RCC 7860 (cell line): ENCODE measurements around the gene ZFR2.
"Not testable (repeated sequence)": the region's sequence is repeated elsewhere in the genome, so short reads cannot be mapped to it uniquely, and the experiment has no call there.

ENCODE experiments used
- DNase-seq: peaks from one replicate; pipeline ENCODE4 v3.0.0-alpha.2; 2015; ENCODE audit warnings: low spot score
- FAIRE-seq: peaks from 2 replicates; lab custom pipeline; 2012; peaks lifted over from hg19 to GRCh38; lab: Jason Lieb, UNC

The ZFR2 gene

DNA sequence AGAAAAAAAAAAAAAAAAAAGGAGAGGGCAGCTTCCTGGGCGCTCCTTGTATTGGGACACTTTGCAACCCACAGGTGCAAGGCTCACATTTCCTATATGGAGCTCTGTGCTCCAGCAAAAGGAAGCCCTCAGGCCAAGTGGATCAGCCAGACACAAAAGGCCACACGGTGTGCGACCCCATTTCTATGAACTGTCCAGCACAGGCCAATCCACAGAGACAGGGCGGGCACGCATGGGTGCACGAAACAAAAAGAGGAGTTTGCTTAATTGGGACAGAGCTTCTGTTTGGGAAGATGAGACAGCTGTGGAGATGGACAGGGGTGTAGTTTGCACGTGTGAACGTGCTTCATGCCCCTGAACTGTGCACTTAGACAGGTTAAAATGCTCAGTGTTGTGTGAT is 51.1 kb downstream of the ZFR2 start:
- FAIRE-seq = no peak
- DNase-seq = no peak

DNA sequence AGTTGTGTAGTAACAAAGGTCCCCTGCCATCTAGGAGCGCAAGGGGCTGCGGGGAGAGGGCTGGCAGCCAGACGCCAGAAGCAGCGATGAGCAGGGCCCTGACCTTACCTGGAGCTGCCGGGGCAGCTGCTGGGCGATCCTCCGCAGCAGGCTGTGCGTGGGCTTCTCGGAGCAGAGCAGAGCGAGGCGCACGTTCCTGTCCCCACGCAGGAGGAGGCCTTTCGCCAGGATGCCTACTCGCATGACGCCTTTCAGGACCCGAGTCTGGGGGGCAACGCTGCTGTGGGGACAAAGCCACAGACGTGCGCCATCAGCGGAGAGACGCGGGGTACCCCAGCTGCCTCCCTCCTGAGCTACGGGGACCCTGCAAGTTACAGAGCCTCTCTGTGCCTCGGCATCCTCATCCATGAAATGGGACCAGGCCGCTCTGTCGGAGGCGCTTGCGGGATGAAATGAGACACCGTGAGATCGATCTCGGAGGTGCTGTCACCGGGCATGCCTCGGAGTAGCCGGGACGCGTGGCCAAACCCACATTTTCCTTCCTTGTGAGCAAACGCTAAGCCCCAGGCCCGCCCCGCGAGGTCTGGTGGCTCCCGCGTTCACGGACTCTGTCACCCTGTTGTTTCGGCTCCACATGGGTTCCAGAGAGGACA is 52.1 kb downstream of the ZFR2 start:
- DNase-seq = no peak

DNA sequence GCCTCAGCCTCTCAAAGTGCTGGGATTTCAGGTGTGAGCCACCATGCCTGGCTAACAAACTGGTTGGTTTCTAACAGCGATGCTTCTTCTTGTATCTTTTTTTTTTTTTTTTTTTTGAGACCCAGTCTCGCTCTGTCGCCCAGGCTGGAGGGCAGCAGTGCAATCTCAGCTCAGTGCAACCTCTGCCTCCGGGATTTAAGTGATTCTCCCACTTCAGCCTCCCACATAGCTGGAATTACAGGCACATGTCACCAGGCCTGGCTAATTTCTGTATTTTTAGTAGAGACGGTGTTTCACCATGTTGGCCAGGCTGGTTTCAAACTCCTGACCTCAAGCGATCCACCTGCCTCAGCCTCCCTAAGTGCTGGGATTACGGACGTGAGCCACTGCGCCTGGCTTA is 52.7 kb downstream of the ZFR2 start:
- not testable (repeated sequence) for FAIRE-seq, DNase-seq

More for the DNA sequence above, 52.1 kb downstream of the ZFR2 start:
- no peak for FAIRE-seq

DNA sequence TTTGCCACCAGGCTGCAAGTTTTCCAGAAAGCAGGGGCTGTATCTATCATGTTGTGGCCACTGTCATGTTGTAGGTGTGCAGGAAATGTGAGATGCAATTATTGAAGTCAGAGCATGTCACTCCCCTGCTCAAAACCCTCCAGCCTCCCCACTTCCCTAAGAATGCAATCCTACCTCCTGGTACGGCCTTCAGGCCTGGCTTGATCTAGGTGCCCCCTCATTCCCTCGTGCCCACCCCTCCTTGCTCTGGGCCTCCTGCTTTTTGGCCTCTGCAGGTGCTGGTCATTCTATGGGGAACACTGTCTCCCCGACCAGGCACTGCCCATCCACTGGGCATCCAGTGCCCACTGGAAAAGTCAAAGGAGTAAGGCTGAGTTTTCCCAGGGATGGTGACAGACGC is 54.2 kb downstream of the ZFR2 start:
- DNase-seq = no peak
- FAIRE-seq = no peak

DNA sequence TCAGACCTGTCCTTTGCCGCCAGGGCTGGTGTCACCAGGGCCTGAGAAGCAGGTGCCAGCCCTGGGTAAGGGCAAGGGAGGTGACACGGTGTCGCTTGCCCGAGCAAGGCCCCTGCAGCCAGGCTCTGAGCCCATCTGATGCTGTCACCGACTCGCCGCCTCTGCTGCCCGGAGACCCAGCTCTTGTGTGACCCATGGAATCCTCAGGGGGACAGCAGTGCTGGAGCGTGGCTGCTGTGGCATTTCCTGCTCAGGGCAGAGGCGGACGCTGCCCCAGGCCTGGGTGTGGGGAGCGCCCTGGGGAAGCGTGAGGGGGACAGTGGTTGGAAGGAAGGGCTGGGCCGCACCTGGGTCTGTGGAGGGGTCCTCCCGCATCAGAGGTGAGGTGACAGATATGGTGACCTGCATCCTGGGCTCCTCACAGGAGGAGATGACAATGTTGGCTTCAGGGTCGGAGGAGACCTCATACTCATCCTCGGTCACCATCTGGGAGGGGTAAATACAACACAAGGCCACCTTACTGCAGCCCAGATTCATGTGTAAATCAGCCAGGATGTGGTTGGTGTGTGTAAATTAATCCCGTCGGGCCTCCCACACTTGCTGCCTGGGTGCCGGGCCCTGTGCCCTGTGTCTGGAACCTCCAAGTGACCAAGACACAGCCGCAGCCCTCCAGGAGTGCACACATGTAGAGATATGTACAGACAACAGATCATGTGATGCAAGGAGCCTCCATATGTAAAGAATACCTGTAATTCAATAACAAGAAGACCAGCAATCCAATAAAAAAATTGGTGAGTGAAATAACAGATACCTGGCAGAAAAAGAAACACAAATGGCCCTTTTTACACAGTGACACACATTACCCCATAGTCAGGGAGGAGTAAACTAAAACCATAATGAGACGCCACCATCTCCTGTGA is 55.1 kb downstream of the ZFR2 start:
- DNase-seq = no peak
- no peak for FAIRE-seq

DNA sequence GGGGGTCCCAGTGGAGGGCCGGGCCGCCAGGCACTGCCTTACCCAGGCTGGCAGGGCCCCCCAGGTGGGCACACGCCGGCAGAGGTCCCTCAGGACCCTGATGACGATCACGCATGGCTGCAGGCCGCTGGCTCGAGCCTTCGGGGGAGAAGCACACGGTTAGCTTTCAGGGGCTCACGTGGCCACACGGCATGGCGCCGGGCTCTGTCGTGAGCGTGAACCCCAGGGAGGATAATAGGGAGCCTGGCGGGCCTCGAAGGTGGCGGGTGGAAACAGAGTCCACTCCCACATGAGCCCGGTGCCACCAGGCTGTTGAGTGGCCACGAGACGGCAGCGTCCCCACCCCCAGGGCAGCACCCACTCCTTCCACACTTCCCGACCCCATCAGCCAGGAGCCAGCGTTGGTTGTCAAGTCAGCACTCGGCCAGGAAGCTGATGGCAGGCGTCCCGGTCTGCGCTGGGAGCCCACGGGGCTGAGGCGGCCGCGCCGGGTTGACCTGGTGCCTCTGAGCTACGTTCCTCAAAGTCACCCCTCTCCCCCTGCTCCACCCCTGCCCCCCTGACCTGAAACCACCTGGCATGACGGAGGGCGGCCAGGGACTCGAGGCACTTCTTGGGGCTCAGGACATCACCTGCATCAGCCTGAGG is 58.0 kb downstream of the ZFR2 start:
- DNase-seq (no peak), FAIRE-seq (no peak)

DNA sequence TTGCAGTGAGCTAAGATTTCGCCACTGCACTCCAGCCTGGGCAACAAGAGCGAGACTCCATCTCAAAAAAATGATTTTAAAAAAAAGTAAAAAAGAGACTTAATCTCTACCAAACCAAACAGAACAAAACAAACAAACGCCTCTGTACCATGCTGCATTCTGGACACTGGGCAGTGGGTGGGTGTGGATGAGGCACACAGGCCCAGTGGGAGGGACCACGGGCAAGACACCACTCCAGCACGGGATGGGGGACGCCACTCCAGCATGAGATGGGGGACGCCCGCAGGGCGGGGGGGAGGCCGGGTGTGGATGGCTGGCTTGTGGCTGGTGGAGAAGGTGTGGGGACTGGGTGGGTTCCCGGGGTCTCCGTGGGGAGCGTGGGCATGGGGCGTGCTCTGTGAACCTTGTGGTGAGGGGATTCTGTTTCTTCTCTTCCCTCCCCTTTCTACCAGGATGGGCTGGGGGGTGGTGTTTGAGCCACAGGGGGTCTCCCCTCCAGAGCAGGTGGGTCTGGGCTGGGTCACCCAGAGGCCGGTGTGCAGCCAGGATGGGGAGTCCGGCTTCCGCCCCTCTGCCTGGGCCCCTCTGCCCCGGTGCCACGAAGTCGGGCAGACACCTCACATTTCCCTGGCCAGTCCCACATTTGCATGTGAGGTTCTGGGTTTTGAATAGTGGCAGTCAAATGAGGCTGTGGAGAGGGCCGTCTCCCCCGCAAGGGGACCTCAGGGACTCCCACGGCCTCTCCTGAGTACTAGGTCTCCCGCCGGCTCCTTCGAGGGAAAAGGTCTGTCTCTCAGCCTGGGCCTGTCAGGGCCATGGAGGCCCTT is 58.7 kb downstream of the ZFR2 start:
- FAIRE-seq = no peak
- no peak for DNase-seq

DNA sequence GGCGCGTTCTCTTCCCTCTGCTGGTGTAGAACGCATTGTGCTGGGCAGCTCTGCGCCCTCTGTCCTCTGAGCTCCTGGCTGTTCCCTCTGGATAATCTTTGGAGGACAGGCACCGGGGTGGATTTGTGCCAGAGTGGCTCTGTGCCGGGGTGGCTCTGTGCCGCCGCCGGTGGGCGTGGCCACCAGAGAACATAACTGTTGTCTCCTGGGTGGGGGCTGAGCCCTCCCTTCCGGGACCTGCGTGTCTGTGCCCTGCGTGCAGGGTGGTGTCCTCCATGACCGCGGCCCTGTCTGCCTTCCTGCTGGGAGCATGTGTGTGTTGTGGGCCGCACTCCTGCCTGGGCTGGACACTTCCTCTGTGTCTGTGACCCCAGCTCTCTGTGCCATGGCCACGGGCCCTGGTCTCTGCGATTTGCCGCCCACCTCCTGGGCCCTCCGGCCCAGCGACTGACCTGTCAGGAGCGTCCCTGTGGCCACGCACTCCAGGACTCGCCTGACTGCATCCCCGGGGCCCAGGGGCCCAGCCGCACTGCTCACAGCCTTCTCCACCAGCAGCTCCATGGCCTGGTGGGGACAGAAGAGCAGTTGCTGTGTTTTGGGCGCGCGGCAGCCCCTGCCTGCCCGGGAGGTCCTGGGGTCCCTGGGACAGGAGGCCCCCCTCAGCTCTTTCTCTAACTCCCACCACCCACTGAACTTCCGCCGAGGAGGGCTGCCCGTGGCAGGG is 60.3 kb downstream of the ZFR2 start:
- FAIRE-seq = no peak

DNA sequence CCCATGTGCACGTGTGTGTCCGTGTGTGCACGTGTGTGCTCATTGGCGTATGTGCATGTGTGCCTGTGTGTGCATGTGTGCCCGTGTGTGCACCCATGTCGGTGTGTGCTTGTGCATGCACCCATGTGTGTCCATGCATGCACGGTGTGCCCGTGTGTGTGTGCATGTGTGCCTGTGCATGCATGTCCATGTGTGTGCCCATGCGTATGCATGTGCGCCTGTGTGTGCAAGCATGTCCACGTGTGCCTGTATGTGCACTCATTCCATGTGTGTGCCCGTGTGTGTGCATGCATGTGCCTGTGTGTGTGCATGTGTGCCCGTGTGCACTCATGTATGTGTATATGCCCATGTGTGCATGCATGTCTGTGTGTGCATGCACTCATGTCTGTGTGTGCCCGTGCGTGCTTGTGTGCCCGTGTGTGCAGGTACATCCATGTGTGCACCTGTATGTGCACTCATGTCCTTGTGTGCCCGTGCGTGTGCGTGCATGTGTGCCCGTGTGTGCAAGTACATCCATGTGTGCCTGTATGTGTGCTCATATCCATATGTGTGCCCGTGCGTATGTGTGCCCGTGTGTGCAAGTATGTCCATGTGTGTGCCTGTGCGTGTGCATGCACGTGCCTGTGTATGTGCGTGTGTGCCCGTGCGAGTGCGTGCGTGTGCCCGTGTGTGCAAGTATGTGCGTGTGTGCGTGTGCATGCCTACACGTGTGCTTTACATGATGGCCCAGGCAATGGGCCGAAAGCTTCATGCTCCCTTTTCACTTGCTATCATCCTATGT is 61.1 kb downstream of the ZFR2 start:
- DNase-seq = no peak
- FAIRE-seq = no peak

More for the DNA sequence above, 60.3 kb downstream of the ZFR2 start:
- DNase-seq = no peak

DNA sequence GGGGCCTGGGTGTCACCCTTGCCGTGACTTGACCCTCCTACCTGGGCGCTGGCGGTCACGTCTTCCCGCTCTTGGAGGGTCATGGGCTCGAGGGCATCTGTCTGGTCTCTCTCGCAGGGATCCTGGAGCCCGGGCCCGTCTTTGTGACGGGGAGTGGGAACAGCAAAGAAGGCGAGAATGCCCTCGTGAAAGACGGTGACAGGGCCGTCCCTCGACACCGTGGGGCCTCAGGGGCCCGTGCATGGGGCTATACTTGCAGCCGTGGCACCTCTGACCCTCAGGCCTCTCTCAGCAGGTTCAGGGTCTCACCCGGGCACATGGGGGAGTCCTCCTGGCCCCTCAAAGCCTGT is 61.7 kb downstream of the ZFR2 start:
- DNase-seq (no peak), FAIRE-seq (no peak)

DNA sequence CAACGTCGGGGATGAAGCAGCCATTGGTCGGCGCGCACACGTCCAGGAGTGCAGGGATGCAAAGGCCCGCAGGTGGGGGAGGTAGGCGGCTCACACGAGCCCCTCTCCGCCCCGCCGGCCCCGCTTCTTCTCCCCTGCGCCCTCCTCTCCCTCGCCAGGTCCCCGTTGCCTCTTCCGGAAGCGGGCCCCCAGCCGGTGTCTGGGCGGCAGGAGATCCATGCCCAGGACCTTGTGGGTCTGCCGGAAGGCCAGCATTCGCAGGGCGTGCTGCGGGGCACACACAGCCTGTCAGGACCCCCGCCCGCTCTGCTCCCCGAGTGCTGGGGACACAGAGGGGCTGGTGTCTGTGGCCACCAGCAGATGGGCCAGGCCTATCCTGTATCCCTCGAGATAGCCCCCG is 63.0 kb downstream of the ZFR2 start:
- DNase-seq = no peak
- FAIRE-seq = no peak

DNA sequence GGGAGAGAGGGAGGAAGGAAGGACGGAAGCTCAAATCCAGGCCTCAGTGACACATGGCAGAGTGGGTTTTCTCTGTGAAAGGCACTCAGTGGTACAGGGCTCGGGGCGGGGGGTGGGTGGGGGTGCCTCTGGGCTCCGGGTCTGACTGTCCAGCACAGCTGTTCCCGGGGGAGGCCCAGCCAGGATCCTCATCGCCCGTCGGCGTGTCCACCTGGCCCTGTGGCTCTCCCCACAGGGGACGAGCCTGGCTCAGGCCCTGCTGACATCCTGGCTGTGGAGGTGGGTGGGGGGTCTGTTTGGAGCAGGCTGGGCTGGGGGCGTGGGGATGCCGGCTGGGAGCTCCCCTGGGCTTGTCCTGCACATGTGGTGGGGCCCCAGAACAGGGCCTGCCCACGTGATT is 64.4 kb downstream of the ZFR2 start:
- FAIRE-seq (no peak), DNase-seq (no peak)

DNA sequence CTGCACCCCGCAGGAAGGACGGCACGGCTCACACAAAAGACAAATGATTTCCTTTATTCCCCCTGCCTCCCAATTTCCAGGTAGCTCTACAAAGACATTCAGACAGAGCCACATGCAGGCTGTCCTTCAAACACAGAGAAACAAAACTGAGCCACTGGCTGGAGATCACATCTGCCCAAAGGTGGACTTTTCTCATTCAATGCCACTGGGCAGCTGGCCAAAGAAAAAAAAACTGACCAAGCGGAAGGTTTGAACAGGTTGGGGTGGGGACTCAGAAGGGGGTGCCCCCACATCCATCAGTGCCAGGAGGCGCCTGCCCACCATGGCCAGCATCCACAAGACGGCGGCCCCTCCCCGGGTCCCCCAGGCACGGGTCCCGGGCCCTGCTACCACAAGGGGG is 64.9 kb downstream of the ZFR2 start:
- FAIRE-seq (no peak), DNase-seq (no peak)

DNA sequence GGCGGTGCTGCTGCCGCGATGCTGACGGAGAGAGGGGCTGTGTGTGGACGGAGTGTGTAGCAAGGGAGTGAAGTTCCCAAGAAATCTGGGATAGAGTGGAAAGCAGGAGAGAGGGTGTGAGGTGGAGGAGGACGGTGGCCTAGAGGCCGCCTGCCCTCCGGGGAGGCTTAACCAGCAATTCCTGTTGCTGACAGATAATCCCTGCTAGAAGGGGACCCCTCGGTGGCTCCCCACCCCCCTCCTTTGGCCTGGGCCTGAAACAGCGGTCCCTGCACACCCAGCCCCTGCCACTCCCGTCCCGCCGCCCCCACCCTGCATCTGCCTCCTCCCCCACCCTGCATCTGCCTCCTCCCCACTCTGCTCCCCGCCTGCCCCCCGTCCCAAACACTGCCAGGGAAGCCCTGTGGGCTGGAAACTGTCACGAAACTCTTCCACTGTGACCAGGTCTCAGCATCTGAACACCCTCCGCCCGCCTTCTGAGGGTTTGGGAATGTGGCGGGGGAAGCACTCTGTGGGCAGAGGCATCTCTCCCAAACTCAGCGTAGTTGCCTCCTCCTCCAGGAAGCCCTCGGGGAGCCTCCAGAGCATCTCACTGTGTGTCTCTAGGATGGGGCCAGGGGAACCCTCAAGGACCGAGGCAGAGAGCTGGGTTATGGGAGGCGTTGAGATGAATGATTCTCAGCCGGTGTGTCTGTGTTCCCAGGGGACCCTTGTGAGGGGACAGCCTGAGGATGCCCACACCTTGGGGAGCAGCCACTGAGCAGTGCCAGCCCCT is 65.5 kb downstream of the ZFR2 start:
- FAIRE-seq = no peak
- no peak for DNase-seq

DNA sequence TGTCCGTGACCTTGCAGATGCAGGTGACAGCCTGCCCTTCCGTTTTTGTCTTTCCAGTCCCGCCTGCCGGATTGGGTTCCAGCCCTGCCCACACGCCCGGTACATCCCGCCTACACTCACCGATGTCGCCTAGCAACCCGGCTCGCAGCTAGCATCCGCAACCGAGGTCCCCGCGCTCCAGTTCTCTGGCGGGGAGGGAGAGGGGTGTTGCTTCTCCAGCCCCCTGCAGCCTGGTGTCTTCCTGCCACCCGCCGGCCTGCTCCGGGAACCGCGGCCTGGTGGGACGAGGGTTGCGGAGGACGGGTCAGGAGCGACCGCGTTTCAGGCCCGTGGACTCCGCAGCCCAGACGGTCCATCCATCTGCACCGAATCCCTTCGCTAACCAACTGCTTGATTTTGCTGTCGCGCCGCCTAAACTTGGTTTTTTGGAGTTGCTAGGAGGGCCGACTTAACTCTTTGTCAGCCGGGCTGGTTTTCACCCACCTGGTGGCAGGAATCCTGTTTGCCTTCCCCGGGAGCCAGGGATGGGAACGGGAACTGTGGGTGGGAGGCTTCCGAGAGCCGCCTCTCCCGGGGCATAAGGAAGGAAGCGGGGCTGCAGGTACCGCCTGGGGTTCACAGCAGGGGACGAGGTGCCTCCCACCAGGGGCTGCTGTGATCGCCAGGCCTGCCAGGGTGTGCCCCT is 67.3 kb downstream of the ZFR2 start:
- FAIRE-seq (no peak), DNase-seq (no peak)

DNA sequence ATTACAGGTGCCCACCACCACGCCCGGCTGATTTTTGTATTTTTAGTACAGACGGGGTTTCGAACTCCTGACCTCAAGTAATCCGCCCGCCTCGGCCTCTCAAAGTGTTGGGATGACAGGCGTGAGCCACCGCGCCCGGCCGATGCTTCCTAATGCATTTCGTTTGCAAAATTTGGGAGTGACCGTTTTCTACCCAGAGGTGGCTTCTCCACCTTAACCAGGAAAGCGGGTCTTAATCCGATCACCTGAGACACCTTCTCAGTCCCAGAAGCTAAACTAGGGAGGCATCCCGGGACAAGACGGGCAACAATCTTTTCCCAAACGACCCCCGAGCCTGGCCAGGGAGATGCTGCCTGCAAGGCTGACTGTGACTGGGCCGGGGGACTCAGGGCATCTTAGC is 67.8 kb downstream of the ZFR2 start:
- FAIRE-seq = no peak
- DNase-seq = no peak

DNA sequence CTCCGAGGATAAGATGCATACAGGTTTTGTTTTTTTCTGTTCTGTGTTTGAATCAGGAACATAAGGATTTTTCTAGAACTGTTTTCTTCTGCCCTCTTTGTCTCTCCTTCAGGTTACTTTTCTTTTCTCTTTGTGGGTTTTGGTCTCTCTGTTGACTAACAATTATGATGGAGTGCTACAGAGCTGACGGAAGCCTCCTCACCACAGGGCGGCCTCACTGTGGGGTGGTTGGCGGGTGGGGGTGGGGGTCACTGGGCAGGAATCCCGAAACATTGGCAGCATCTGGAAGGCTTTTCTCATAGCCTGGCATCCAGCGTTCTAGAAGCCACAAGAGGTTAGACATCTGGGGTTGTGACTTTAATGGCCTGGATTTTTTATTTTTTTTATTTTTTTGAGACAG is 70.7 kb downstream of the ZFR2 start:
- DNase-seq (no peak), FAIRE-seq (no peak)

DNA sequence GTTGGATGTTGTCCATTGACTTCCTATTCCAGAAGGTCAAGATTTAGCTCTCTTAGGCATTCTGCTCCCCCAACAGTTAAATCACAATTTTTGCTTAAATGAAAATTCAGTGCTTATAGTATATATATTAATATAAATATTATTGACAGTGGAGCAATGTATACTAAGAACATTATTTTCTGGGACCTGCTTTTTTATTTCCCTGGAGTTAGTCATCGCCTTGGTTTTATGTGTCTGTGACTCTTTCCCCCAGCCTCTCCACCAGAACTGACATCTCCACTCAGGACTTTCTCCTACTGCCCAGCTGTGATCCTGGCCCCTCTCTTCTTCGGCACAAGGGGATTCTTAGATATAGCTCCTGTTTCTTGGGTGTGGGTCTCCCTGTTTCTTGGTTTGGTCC is 72.5 kb downstream of the ZFR2 start:
- FAIRE-seq = no peak
- no peak for DNase-seq
